ENCODE data around the gene PHF23.
A peak's percentile ranks its signal among the peaks of the same experiment; 100 is the strongest.

PHF23 gene

DNA sequence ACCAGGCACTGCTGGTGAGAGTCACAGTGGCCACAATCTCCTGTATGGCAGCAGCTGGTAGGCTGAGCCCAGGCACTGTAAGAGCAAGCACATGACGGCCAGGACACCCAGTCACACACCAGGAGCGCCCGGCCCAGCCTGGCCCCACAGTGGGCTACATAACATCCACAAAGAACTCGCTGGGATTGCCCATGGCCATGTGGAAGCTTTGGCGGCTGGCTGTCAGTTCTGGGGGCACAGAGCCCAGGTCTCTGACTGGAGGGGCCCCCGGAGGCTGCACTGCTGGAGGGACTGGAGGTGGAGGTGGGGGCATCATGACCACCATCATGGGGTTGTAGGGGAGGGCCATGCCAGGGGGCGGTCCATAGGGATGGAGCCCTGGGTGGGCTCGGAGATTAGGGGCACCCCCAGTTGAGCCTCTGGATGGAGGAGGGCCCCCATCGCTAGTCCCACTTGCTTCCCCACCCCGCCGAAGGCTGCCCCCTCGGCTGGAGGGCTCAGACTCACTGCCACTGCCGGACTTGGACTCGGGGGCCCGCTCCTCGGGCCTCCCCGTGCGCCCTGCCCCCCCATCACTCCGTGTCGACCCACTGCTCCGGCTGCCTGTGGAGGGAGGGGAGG is 13.4 kb downstream of the PHF23 start:
- Histone ChIP-seq H3K4me3 (ENCODE audit: low read length) (no peak overlapping the region), H3K27me3 (ENCODE audit: control insufficient read depth, insufficient read depth, low read length) (no peaks in the 10 kb centered on the region), H3K36me3 (ENCODE audit: control insufficient read depth, insufficient read depth, low read length) (peaks cover 65% of the 10 kb centered on the region), H3K9me3 (ENCODE audit: control insufficient read depth, insufficient read depth, low read length) (no peaks in the 10 kb centered on the region), H3K4me1 (ENCODE audit: control insufficient read depth, insufficient read depth, low read length) (no peaks in the 10 kb centered on the region; the same call in 1 of the 2 replicates), H3K27ac (ENCODE audit: low read length) (no peak overlapping the region)
- no CpG with 5 or more reads among the region's 21 CpGs for WGBS (ENCODE audit: insufficient coverage, insufficient read length)
- no peak for DNase-seq (ENCODE audit: low read depth, low spot score)

DNA sequence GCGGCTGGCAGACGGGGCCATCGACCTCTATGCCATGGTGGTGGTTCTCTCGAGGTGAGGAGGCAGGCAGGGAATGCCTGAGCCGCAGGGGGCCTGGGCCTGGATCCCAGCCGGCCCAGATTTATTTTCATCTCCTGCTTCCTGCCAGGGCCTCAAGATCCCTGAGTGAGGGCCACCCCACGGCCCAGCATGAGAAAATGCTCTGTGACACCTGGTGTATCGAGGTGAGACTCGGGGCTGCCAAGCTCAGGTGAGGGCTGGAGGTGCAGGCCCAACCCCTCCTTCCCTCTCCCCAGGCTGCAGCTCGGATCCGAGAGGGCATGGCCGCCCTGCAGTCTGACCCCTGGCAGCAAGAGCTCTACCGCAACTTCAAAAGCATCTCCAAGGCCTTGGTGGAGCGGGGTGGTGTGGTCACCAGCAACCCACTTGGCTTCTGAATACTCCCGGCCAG is 14.6 kb downstream of the PHF23 start:
- WGBS (ENCODE audit: insufficient coverage, insufficient read length), result no CpG with 5 or more reads among the region's 15 CpGs

DNA sequence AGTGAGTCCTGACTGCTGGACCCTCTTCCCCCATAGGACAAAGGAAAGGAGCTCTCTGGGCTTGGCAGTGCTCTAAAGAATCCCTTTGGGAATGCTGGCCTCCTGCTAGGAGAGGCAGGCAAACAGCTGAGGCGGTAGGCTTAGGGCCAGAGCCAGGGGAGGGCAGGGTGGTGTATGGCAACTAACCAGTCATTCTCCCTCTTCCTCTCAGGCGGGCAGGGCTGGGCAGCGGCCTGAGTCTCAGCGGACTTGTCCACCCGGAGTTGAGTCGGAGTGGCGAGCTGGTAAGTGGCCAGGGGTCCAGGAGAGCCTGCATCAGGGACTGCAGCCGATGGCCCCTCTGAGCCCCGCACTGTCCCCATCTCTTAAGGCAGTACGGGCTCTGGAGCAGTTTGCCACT is 15.1 kb downstream of the PHF23 start:
- no peak overlapping the region for H3K27ac ChIP-seq (ENCODE audit: low read length)
- WGBS (ENCODE audit: insufficient coverage, insufficient read length), result no CpG with 5 or more reads among the region's 10 CpGs

More for the DNA sequence above, 14.6 kb downstream of the PHF23 start:
- H3K4me3 ChIP-seq (ENCODE audit: low read length), result no peak overlapping the region
- no peak for DNase-seq (ENCODE audit: low read depth, low spot score)
- H3K4me1 ChIP-seq (ENCODE audit: control insufficient read depth, insufficient read depth, low read length), result no peaks in the 10 kb centered on the region; the same call in 1 of the 2 replicates
- no peaks in the 10 kb centered on the region for H3K27me3 ChIP-seq (ENCODE audit: control insufficient read depth, insufficient read depth, low read length)
- H3K36me3 ChIP-seq (ENCODE audit: control insufficient read depth, insufficient read depth, low read length), result peaks cover 60% of the 10 kb centered on the region
- H3K9me3 ChIP-seq (ENCODE audit: control insufficient read depth, insufficient read depth, low read length), result no peaks in the 10 kb centered on the region
- no peak overlapping the region for H3K27ac ChIP-seq (ENCODE audit: low read length)

DNA sequence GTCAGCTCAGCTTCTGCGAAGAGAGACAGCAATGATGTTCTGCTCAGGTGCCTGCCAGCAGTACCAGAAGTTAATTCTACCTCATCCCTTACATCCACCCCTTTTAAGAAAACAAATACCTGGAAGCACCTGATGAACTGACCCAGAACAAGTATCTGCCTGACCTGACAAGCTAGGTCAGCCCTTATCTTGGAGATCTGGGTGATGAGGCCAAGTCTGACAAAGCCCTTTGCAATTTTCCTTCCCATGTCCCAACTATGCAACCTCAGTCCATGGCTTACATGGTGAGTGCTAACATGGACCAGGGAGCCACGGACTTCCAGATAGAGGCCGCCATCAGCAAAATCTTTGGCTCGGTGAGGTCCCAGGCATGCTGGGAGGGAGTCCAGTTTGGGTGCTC is 15.9 kb downstream of the PHF23 start:
- H3K27ac ChIP-seq (ENCODE audit: low read length), result no peak overlapping the region
- no peak overlapping the region for H3K4me3 ChIP-seq (ENCODE audit: low read length)
- WGBS (ENCODE audit: insufficient coverage, insufficient read length), result no CpG with 5 or more reads among the region's 4 CpGs
- H3K27me3 ChIP-seq (ENCODE audit: control insufficient read depth, insufficient read depth, low read length), result no peaks in the 10 kb centered on the region
- H3K36me3 ChIP-seq (ENCODE audit: control insufficient read depth, insufficient read depth, low read length), result peaks cover 50% of the 10 kb centered on the region
- no peak for DNase-seq (ENCODE audit: low read depth, low spot score)
- no peaks in the 10 kb centered on the region; the same call in none of the 2 replicates for H3K4me1 ChIP-seq (ENCODE audit: control insufficient read depth, insufficient read depth, low read length)
- no peaks in the 10 kb centered on the region for H3K9me3 ChIP-seq (ENCODE audit: control insufficient read depth, insufficient read depth, low read length)

More for the DNA sequence above, 15.1 kb downstream of the PHF23 start:
- H3K27me3 ChIP-seq (ENCODE audit: control insufficient read depth, insufficient read depth, low read length), result no peaks in the 10 kb centered on the region
- H3K4me3 ChIP-seq (ENCODE audit: low read length), result no peak overlapping the region
- no peak for DNase-seq (ENCODE audit: low read depth, low spot score)
- no peaks in the 10 kb centered on the region; the same call in 1 of the 2 replicates for H3K4me1 ChIP-seq (ENCODE audit: control insufficient read depth, insufficient read depth, low read length)
- peaks cover 56% of the 10 kb centered on the region for H3K36me3 ChIP-seq (ENCODE audit: control insufficient read depth, insufficient read depth, low read length)
- no peaks in the 10 kb centered on the region for H3K9me3 ChIP-seq (ENCODE audit: control insufficient read depth, insufficient read depth, low read length)

DNA sequence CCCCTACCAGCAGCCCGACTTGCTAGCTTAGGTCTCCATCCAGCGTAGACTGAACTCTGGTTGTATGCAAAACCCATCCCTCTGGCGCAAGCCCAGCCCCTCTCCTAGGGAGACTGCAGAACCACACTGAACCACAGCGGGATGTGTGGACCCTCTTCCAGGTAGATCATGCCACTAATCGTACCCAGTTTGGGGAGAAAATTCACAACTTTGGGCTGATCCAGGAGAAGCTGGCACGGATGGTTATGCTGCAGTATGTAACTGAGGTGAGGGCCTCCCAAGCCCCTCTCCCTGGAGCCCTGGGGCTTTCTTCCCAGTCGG is 16.3 kb downstream of the PHF23 start:
- DNase-seq (ENCODE audit: low read depth, low spot score), result no peak
- no peaks in the 10 kb centered on the region for H3K27me3 ChIP-seq (ENCODE audit: control insufficient read depth, insufficient read depth, low read length)
- no peak overlapping the region for H3K27ac ChIP-seq (ENCODE audit: low read length)
- H3K4me1 ChIP-seq (ENCODE audit: control insufficient read depth, insufficient read depth, low read length), result peaks cover 1% of the 10 kb centered on the region
- H3K4me3 ChIP-seq (ENCODE audit: low read length), result no peak overlapping the region
- peaks cover 47% of the 10 kb centered on the region for H3K36me3 ChIP-seq (ENCODE audit: control insufficient read depth, insufficient read depth, low read length)
- no peaks in the 10 kb centered on the region for H3K9me3 ChIP-seq (ENCODE audit: control insufficient read depth, insufficient read depth, low read length)
- no CpG with 5 or more reads among the region's 7 CpGs for WGBS (ENCODE audit: insufficient coverage, insufficient read length)

DNA sequence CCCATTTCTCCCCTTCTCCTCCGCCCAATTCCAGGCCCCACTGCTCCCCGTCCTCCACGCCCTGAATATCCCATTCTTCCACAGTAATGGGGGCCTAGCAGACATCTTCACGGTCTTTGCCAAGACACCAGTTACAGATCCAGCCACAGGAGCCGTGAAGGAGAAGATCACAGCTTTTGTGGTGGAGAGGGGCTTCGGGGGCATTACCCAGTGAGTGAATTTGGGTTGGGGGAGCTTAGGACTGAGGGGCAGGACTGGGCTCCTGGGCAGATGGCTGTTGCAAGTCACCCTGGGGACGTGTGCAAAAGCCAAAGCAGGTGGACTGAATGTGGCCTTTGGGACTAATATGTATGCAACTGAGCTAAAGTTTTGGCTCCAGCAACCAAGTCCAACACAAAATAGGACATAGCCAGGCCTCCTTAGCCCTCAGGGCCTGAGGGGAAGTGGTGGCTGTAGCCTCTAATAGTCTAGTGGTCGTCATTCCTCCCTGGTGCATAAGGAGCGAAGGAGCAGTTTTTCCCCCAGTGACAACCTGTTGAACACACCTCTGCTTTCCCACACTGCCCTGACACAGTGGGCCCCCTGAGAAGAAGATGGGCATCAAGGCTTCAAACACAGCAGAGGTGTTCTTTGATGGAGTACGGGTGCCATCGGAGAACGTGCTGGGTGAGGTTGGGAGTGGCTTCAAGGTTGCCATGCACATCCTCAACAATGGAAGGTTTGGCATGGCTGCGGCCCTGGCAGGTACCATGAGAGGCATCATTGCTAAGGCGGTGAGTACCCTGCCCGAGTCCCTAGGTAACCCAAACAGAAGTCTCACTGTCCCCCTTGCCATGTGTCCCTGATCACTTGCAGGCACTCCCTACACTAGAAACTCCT is 16.9 kb downstream of the PHF23 start:
- DNase-seq (ENCODE audit: low read depth, low spot score), result no peak
- H3K36me3 ChIP-seq (ENCODE audit: control insufficient read depth, insufficient read depth, low read length), result peaks cover 42% of the 10 kb centered on the region
- no CpG with 5 or more reads among the region's 15 CpGs for WGBS (ENCODE audit: insufficient coverage, insufficient read length)

DNA sequence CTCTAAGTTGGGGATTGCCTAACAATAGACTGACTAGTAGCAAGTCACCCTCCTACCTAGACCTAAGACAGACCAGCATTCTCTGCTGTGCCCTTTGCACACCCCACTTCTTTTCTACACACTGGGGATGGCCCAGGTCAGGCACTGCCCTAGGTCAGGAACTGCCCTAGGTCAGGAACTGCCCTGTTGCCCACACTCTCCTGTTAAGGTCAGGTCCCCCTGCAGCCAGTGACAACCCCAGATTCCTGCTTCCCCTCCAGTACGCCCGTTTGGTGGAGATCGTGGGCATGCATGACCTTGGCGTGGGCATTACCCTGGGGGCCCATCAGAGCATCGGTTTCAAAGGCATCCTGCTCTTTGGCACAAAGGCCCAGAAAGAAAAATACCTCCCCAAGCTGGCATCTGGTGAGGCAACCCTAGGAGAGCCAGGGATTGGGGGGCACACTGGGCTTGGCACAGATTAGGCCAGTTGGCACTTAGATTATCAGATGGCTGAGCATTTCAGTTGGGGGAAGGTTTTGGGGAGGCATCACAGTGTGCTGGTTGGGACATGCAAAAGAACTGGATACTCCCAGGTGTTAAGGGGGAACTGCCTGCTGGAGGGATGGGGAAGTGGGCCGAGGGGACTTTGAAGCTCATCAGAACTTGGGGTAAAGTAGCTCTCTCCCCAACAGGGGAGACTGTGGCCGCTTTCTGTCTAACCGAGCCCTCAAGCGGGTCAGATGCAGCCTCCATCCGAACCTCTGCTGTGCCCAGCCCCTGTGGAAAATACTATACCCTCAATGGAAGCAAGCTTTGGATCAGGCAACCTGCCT is 17.8 kb downstream of the PHF23 start:
- Histone ChIP-seq H3K27me3 (ENCODE audit: control insufficient read depth, insufficient read depth, low read length) (no peaks in the 10 kb centered on the region), H3K9me3 (ENCODE audit: control insufficient read depth, insufficient read depth, low read length) (no peaks in the 10 kb centered on the region), H3K27ac (ENCODE audit: low read length) (no peak overlapping the region), H3K36me3 (ENCODE audit: control insufficient read depth, insufficient read depth, low read length) (peaks cover 34% of the 10 kb centered on the region), H3K4me3 (ENCODE audit: low read length) (no peak overlapping the region), H3K4me1 (ENCODE audit: control insufficient read depth, insufficient read depth, low read length) (peaks cover 1% of the 10 kb centered on the region; the same call in 1 of the 2 replicates)
- DNase-seq (ENCODE audit: low read depth, low spot score), result no peak
- WGBS (ENCODE audit: insufficient coverage, insufficient read length), result no CpG with 5 or more reads among the region's 10 CpGs

More for the DNA sequence above, 16.9 kb downstream of the PHF23 start:
- H3K9me3 ChIP-seq (ENCODE audit: control insufficient read depth, insufficient read depth, low read length), result no peaks in the 10 kb centered on the region
- no peak overlapping the region for H3K4me3 ChIP-seq (ENCODE audit: low read length)
- H3K4me1 ChIP-seq (ENCODE audit: control insufficient read depth, insufficient read depth, low read length), result peaks cover 1% of the 10 kb centered on the region
- H3K27ac ChIP-seq (ENCODE audit: low read length), result no peak overlapping the region
- no peaks in the 10 kb centered on the region for H3K27me3 ChIP-seq (ENCODE audit: control insufficient read depth, insufficient read depth, low read length)

DNA sequence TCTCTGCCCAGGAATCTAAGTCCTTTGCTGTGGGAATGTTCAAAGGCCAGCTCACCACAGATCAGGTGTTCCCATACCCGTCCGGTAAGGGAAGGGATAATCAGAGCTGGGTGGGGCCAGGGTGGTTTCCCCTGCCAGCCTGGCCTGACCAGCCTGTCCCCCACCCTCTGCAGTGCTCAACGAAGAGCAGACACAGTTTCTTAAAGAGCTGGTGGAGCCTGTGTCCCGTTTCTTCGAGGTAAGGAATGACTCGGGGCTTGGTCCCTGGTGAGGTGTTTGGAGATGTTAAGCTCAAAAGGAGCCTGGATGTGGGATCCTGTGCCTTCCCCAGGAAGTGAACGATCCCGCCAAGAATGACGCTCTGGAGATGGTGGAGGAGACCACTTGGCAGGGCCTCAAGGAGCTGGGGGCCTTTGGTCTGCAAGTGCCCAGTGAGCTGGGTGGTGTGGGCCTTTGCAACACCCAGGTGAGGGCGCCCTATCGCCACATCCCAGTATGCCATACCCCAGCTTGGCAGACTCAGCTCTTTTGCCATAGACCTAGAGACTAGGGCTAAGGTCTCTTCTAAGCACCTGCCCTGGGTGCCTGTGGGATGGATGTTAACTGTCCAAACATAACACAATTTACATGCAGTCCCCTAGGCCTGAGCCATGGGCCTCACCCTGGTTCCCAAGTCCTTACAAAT is 18.5 kb downstream of the PHF23 start:
- peaks cover 3% of the 10 kb centered on the region for H3K4me1 ChIP-seq (ENCODE audit: control insufficient read depth, insufficient read depth, low read length)
- peaks cover 29% of the 10 kb centered on the region for H3K36me3 ChIP-seq (ENCODE audit: control insufficient read depth, insufficient read depth, low read length)
- no peak for DNase-seq (ENCODE audit: low read depth, low spot score)
- H3K27ac ChIP-seq (ENCODE audit: low read length), result no peak overlapping the region
- peak overlapping the region; percentile 71; the same call in 1 of the 2 replicates for H3K4me3 ChIP-seq (ENCODE audit: low read length)
- H3K27me3 ChIP-seq (ENCODE audit: control insufficient read depth, insufficient read depth, low read length), result no peaks in the 10 kb centered on the region
- WGBS (ENCODE audit: insufficient coverage, insufficient read length), result no CpG with 5 or more reads among the region's 11 CpGs
- no peaks in the 10 kb centered on the region for H3K9me3 ChIP-seq (ENCODE audit: control insufficient read depth, insufficient read depth, low read length)

DNA sequence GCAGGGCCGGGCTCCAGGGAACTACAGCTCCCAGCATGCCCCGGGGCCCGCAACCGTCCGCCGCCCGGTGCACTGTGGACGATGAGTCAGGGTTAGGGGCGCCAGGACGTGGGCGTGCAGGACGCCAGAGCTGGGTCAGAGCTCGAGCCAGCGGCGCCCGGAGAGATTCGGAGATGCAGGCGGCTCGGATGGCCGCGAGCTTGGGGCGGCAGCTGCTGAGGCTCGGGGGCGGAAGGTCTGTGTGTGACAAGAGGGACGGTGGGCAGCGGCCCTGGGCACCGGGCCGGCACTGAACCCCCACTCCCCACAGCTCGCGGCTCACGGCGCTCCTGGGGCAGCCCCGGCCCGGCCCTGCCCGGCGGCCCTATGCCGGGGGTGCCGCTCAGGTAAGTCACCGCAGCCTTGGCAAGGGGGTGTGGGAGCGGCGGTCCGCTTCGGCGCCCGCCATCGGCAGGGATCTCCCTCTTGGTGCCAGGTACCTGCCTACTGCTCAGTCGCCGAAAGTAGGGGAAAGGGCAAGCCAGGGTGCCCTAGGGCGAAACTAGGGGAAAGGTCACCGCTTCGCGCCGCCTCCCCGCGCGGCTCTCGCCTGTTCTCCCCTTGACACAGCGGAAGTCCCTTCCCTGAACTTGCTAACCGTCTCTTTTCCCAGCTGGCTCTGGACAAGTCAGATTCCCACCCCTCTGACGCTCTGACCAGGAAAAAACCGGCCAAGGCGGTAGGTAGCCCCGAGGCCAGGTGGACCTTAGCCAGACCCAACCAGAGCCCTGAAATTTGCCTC is 19.3 kb downstream of the PHF23 start, which contains the start of the genes ACADVL and DLG4:
Gene ACADVL, plus strand, starts transcription at position 127 of the 781 bp plus-strand sequence. Its CDS starts 47 bp downstream, at position 174.
Gene DLG4, minus strand, starts transcription at position 25 of the 781 bp plus-strand sequence.
- no peaks in the 10 kb centered on the region for H3K27me3 ChIP-seq (ENCODE audit: control insufficient read depth, insufficient read depth, low read length)
- H3K4me1 ChIP-seq (ENCODE audit: control insufficient read depth, insufficient read depth, low read length), result peaks cover 3% of the 10 kb centered on the region
- no CpG with 5 or more reads among the region's 63 CpGs for WGBS (ENCODE audit: insufficient coverage, insufficient read length)
- peak; percentile 61 for DNase-seq (ENCODE audit: low read depth, low spot score)
- no peaks in the 10 kb centered on the region for H3K9me3 ChIP-seq (ENCODE audit: control insufficient read depth, insufficient read depth, low read length)
- H3K36me3 ChIP-seq (ENCODE audit: control insufficient read depth, insufficient read depth, low read length), result peaks cover 29% of the 10 kb centered on the region
- H3K27ac ChIP-seq (ENCODE audit: low read length), result no peak within 1 kb of the TSS
- H3K4me3 ChIP-seq (ENCODE audit: low read length), result peak within 1 kb of the TSS; percentile 71
